ENCODE data around the gene DOHH.
A peak's percentile ranks its signal among the peaks of the same experiment; 100 is the strongest.
"Not testable (repeated sequence)": the region's sequence is repeated elsewhere in the genome, so short reads cannot be mapped to it uniquely, and the experiment has no call there.

Gene DOHH

GRCh38 chr19:3518659-3519058 is 18.2 kb upstream of the DOHH start:
- DNase-seq = no peak

- DNase-seq = no peak
These were observed 17.8 kb upstream of the DOHH start for GRCh38 chr19:3518255-3518654.

- no peak for DNase-seq
These were observed 17.2 kb upstream of the DOHH start for GRCh38 chr19:3517638-3518037.

GRCh38 chr19:3516675-3517207 is 16.3 kb upstream of the DOHH start:
- peak in 1 of 2 experiments; percentile 34 for DNase-seq

- DNase-seq = no peak
These were observed 15.5 kb upstream of the DOHH start for GRCh38 chr19:3515891-3516422.

- no peak for DNase-seq
These were observed 14.5 kb upstream of the DOHH start for GRCh38 chr19:3514930-3515329.

- DNase-seq = no peak
These were observed 13.0 kb upstream of the DOHH start for GRCh38 chr19:3513229-3514140.

GRCh38 chr19:3512562-3513228 is 12.2 kb upstream of the DOHH start:
- DNase-seq = no peak

GRCh38 chr19:3511506-3512251 is 11.2 kb upstream of the DOHH start:
- no peak for DNase-seq

- no peak for DNase-seq
These were observed 10.3 kb upstream of the DOHH start for GRCh38 chr19:3510727-3511126.

- DNase-seq = peak; percentile 49 to 51
These were observed 9.1 kb upstream of the DOHH start for GRCh38 chr19:3509566-3509989.

GRCh38 chr19:3508771-3509535 is 8.5 kb upstream of the DOHH start:
- DNase-seq = peak; percentile 10 to 14

- DNase-seq = not testable (repeated sequence)
These were observed 7.7 kb upstream of the DOHH start for GRCh38 chr19:3508121-3508661.

GRCh38 chr19:3507371-3508120 is 7.1 kb upstream of the DOHH start:
- DNase-seq = peak; percentile 38 to 57

- peak; percentile 26 to 32 for DNase-seq
These were observed 6.2 kb upstream of the DOHH start for GRCh38 chr19:3506384-3507340.

- peak; percentile 99 for DNase-seq
These were observed 5.3 kb upstream of the DOHH start, which contains the start of gene FZR1 for GRCh38 chr19:3505598-3506383. Gene FZR1, plus strand, starts transcription at chr19:3506311. Its CDS starts 16,679 bp downstream, at chr19:3522990.

- DNase-seq = no peak
These were observed 4.3 kb upstream of the DOHH start for GRCh38 chr19:3504735-3505134.

GRCh38 chr19:3503036-3503572 is 2.6 kb upstream of the DOHH start:
- no peak for DNase-seq

Measured in activated CD4-positive, alpha-beta T cell treated with anti-CD3 and anti-CD28 coated beads, Interleukin-2, amount 50 U/mL, for 48 hours (primary cell).